C4-2B (cell line): Measurements from ENCODE around the gene DZIP3.
A peak's percentile ranks its signal among the peaks of the same experiment; 100 is the strongest.

ENCODE experiments used
- H3K27ac ChIP-seq: fragments of 450-650 bp; 2 replicates; pipeline ENCODE4 v1.5.1; 2017
- CTCF ChIP-seq: fragments of 450-650 bp; conservative IDR thresholded peaks from 2 replicates; pipeline ENCODE4 v1.5.1; 2017; ENCODE audit warnings: mild to moderate bottlenecking
- ZFX ChIP-seq: fragments of 450-650 bp; IDR thresholded peaks from 2 replicates; pipeline ENCODE4 v1.6.1; 2017

DZIP3 gene

GRCh38 chr3:108569336-108569735 is 20.2 kb upstream of the DZIP3 start:
- TF ChIP-seq CTCF (no peak), ZFX (no peak)
- no peak overlapping the region for H3K27ac ChIP-seq

GRCh38 chr3:108578064-108578463 is 11.5 kb upstream of the DZIP3 start:
- H3K27ac ChIP-seq = no peak overlapping the region
- TF ChIP-seq CTCF (no peak), ZFX (no peak)

DNA sequence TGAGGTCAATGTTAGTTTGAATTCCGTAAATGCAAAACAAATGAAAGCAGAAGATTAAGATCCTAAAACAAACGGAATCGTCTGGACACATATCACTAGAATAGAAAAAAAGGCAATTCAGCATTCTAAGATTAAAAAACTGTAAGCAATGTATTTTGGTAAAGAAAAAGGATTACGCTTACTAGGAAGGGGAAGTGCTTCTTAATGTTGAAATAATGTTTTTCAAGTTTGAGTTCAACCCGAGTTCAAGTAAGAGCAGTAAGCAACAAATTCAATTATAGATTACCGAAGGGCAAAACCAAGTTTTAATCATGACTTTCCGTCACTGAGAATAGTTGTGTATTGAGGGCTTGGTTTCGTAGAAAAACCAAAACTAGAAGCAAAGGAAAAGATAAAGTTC is 921 bp upstream of the DZIP3 start:
- H3K27ac ChIP-seq = peak overlapping the region; percentile 89
- no peak for TF ChIP-seq ZFX
- TF ChIP-seq CTCF = no peak

DNA sequence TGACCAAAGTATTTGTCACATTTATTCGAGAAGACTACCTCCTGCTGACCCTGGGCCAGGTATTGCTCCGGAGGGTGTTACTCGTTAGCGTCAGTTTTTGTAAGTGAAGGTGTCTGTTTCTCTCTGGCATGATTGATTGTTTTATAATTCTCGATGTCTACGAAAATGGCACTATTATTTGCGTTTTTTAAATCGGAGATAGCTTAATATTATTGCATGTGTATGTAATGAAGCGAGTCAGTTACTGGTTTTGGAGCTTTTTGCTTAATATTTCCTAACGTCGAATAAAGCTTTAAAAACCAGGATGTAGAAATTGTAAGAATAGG is 439 bp downstream of the DZIP3 start:
- TF ChIP-seq CTCF (no peak), ZFX (no peak)
- H3K27ac ChIP-seq = peak overlapping the region; percentile 89

DNA sequence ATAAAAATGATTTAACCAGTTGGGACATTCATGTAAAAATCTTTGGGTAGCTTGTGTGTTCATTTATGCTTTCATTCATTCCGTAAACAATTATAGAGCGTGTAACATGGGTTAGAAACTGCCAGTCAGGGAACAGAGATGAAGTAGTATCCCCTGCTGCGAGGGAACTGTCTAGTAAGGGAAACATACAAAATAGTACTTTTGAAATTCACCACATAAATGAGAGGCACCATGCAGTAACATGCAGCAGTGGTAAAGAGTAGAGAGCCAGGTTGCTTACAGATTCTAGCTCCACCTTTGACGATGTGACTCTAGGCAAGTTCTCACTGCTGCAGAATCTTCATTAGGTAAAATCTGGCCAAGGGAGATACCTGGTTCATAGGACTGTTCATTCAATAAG is 938 bp downstream of the DZIP3 start:
- no peak for TF ChIP-seq ZFX
- TF ChIP-seq CTCF = no peak
- no peak overlapping the region for H3K27ac ChIP-seq

DNA sequence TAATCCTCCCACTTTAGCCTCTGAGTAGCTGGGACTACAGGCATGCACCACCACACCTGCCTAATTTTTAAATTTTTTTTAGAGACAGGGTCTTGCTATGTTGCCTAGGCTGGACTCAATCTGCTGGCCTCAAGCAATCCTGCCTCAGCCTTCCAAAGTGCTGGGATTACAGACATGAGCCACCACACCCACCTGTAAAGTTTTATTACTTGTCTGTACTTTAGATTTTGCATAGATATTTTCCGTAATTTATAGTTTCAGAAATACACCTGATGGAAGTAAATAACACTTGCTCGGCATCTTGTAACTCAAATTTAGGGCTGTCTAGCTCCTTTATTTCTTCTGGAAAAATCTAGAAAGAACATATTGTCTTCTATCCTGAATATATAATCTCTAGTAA is 5.8 kb downstream of the DZIP3 start:
- TF ChIP-seq ZFX (no peak), CTCF (no peak)
- no peak overlapping the region for H3K27ac ChIP-seq

DNA sequence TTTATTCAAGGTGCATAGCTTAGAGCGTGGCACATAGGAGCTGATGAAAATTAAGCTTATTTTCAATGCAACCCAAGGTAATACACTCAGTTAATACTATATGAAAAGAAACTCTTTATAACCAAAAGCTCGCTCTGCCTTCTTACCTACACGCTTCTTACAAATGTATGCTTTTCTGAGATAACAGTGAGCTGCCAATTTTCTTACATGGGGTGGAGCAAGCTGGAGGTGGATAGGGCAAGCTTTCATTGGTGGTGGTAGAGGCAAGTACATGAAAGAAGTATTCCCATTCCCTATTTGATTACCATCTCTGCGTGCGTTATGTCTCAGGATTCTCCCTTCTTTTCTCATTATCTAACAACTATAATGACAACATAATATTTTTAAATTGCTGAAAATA is 8.9 kb downstream of the DZIP3 start:
- no peak overlapping the region for H3K27ac ChIP-seq
- TF ChIP-seq ZFX (no peak), CTCF (no peak)
